ENCODE results near the gene ASB16. TPM values are rescaled to one million over a fixed set of nuclear protein-coding genes. Genes with fewer than 3 reads are reported as not detected.

The ASB16 gene
- total RNA-seq, 1 experiment from 2014 or later, result 0.37 TPM

DNA sequence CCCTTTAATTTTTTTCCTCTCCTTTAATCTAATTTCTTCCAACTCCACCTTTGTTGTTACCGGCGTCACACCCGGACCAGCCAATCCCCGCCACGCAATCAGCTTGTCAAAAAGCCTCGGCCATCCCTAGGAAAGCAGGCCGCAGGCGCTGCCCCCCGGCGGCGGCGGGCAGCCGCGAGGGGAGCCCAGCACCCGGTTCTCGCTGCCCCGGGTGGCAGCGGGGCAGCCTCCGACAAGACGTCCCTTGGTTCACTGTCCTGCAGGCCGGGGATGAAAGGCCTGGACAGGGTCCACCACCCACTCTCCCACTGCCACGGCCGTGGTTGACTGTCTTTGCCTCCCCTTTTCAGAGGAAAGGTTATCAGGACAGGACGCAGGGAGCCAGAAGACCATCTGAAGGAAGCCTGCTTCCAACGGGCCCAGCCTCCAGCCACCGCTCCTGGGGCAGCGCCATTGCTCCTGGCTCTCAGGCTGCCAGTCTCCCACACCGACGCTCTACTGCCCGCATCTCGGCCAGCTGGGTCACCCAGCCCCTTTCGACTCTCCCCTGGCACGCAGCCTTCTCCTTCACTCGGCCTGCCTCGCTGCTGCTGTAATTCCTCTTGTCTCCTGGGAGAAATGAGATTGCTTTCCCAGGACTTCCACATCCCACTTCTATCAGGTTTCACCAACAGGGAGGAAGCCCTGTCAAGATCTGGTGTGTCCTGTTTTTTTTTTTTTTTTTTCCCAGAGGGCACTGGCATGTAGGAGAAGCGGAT, 51.8 kb downstream of the ASB16 start (continued):
- TF ChIP-seq EZH2phosphoT487 (IDR thresholded peaks at IDR 0.05; ENCODE audit: borderline replicate concordance) (no peak), SIN3A (IDR thresholded peaks at IDR 0.05; ENCODE audit: low read depth) (no peak), CEBPB (IDR thresholded peaks at IDR 0.05; ENCODE audit: low read depth) (no peak), POLR2A (IDR thresholded peaks at IDR 0.05; ENCODE audit: borderline replicate concordance, extremely low read depth, insufficient read depth, insufficient read length) (no peak), FOSL1 (IDR thresholded peaks at IDR 0.05; ENCODE audit: low read depth) (no peak)

- H3K9me2 ChIP-seq (ENCODE audit: insufficient read depth), result no peaks in the 10 kb centered on the region
- peaks cover 22 to 29% of the 10 kb centered on the region in 2 experiments for H3K4me1 ChIP-seq (ENCODE audit: control insufficient read depth in 1 of 2, insufficient read depth in 2 of 2, low read length in 2 of 2)
- ChIA-PET RAD21 (ENCODE audit: low non-redundant PET in 1 of 2, low total read pairs in 2 of 2, uncharacterized antibody in 2 of 2, unreplicated experiment in 2 of 2) (no interaction called here), CTCF (interaction anchor here (1.1 to 1.3 kb wide), 2 partner anchors 13 to 107 kb away, joined by 3 to 4 read pairs; no protein-coding TSS in a partner anchor), POLR2A (interaction anchor here (1.0 kb wide), 1 partner anchor 103 kb away, joined by 4 read pairs; no protein-coding TSS in a partner anchor)
- intact Hi-C loops (cut with micrococcal nuclease), result no loop called here
- H4K20me1 ChIP-seq (ENCODE audit: insufficient read depth), result no peaks in the 10 kb centered on the region
- ATAC-seq, result no peak
- H3K27me3 ChIP-seq (ENCODE audit: insufficient read depth, low read length), result no peaks in the 10 kb centered on the region
- TF ChIP-seq CBX3 (IDR thresholded peaks at IDR 0.05; ENCODE audit: low read depth) (no peak), SP1 (IDR thresholded peaks at IDR 0.05; ENCODE audit: low read depth) (peak; percentile 34; the same call in 1 of the 2 replicates)
- TF ChIP-seq, protein P1, sequence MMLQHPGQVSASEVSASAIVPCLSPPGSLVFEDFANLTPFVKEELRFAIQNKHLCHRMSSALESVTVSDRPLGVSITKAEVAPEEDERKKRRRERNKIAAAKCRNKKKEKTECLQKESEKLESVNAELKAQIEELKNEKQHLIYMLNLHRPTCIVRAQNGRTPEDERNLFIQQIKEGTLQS (IDR thresholded peaks at IDR 0.05), result no peak
- peak overlapping the region; percentile 100; the same call in 1 of the 2 replicates for H3K27ac ChIP-seq (ENCODE audit: low read depth, low read length)
- TSS peak; percentile 41 for BruUV-seq (replicated peaks)
- H3K9me3 ChIP-seq (ENCODE audit: control insufficient read depth in 1 of 2, insufficient read depth in 1 of 2, low read depth in 1 of 2, low read length in 2 of 2), result no peaks in the 10 kb centered on the region
- H3K36me3 ChIP-seq (ENCODE audit: control insufficient read depth in 1 of 2, insufficient read depth in 2 of 2, low read length in 2 of 2), result no peaks in the 10 kb centered on the region
- H2AFZ ChIP-seq (ENCODE audit: low read depth, low read length, poor library complexity, severe bottlenecking), result no peak overlapping the region
- no peak overlapping the region for H3K9ac ChIP-seq (ENCODE audit: low read length)
- DNase-seq (ENCODE audit: low read depth, low spot score), result no peak
- no peak overlapping the region for H3K4me3 ChIP-seq (replicated peaks in 1 of 2; ENCODE audit: low read depth in 1 of 2, low read length in 2 of 2)
- H3K4me2 ChIP-seq (ENCODE audit: low read length), result peak overlapping the region; percentile 90
- H3K79me2 ChIP-seq (ENCODE audit: insufficient read depth, low read length), result peaks cover 7% of the 10 kb centered on the region
Measured at GRCh38 chr17:44223541-44224071, 53.1 kb downstream of the ASB16 start.

Small RNA genes within 50 kb of the gene (microRNA-seq; reads per million reads assigned to microRNA genes)
- not detected for gene MIR6782 (ENCODE audit: borderline number of aligned reads)

Other genes with a start within 250 kb of the ASB16 start
- gene PPY, start 228.2 kb upstream of the ASB16 start, total RNA-seq (2021; ENCODE audit: unreplicated experiment), result not detected
- 0.52 TPM for gene PYY, start 216.8 kb upstream of the ASB16 start, total RNA-seq (2021; ENCODE audit: unreplicated experiment)
- gene NAGS, start 166.1 kb upstream of the ASB16 start, total RNA-seq (2021; ENCODE audit: unreplicated experiment), result 10.0 TPM
- 43.8 TPM for gene TMEM101, start 155.7 kb upstream of the ASB16 start, total RNA-seq (2021; ENCODE audit: unreplicated experiment)
- 99.6 TPM for gene LSM12, start 104.0 kb upstream of the ASB16 start, total RNA-seq (2021; ENCODE audit: unreplicated experiment)
- 50.6 TPM for gene G6PC3, start 100.0 kb upstream of the ASB16 start, total RNA-seq (2021; ENCODE audit: unreplicated experiment)
- gene HDAC5, start 47.1 kb upstream of the ASB16 start, total RNA-seq (2021; ENCODE audit: unreplicated experiment), result 32.9 TPM
- gene HROB, start 28.8 kb upstream of the ASB16 start, total RNA-seq (2021; ENCODE audit: unreplicated experiment), result 14.3 TPM
- gene TMUB2, start 16.3 kb downstream of the ASB16 start, total RNA-seq (2021; ENCODE audit: unreplicated experiment), result 25.1 TPM
- 86.7 TPM for gene ATXN7L3, start 29.2 kb downstream of the ASB16 start, total RNA-seq (2021; ENCODE audit: unreplicated experiment)
- 84.3 TPM for gene UBTF, start 49.0 kb downstream of the ASB16 start, total RNA-seq (2021; ENCODE audit: unreplicated experiment)
- 0.22 TPM for gene SLC4A1, start 97.4 kb downstream of the ASB16 start, total RNA-seq (2021; ENCODE audit: unreplicated experiment)
- gene RUNDC3A, start 137.9 kb downstream of the ASB16 start, total RNA-seq (2021; ENCODE audit: unreplicated experiment), result 0.61 TPM
- gene SLC25A39, start 154.1 kb downstream of the ASB16 start, total RNA-seq (2021; ENCODE audit: unreplicated experiment), result 326 TPM
- 206 TPM for gene GRN, start 174.6 kb downstream of the ASB16 start, total RNA-seq (2021; ENCODE audit: unreplicated experiment)
- gene FAM171A2, start 193.1 kb downstream of the ASB16 start, total RNA-seq (2021; ENCODE audit: unreplicated experiment), result 18.0 TPM
- gene ITGA2B, start 218.9 kb downstream of the ASB16 start, total RNA-seq (2021; ENCODE audit: unreplicated experiment), result 7.6 TPM

All from HCT116 (cell line).